Thyroid gland (tissue), 4 donors: ENCODE data around the gene NELFA.

Source experiments
- POLR2A ChIP-seq, 2 donors: fragments of 450-650 bp; IDR thresholded peaks; one replicate each; pipeline ENCODE4 v1.6.1; 2017; ENCODE audit warnings: antibody characterized with exemption in 2 of 2, mild to moderate bottlenecking in 2 of 2, moderate library complexity in 1 of 2
- TF ChIP-seq, protein P1 (sequence below), 6 experiments: fragments of 200-600 bp in 3 of 6; fragments of 450-650 bp in 3 of 6; sonication (generic) in 3 of 6; IDR thresholded peaks; one replicate each; pipeline ENCODE4 v1.5.1; 2016 to 2019; ENCODE audit warnings: antibody characterized with exemption in 6 of 6, mild to moderate bottlenecking in 2 of 6, inconsistent platforms in 1 of 6, moderate library complexity in 1 of 6

- TF ChIP-seq, protein P1, sequence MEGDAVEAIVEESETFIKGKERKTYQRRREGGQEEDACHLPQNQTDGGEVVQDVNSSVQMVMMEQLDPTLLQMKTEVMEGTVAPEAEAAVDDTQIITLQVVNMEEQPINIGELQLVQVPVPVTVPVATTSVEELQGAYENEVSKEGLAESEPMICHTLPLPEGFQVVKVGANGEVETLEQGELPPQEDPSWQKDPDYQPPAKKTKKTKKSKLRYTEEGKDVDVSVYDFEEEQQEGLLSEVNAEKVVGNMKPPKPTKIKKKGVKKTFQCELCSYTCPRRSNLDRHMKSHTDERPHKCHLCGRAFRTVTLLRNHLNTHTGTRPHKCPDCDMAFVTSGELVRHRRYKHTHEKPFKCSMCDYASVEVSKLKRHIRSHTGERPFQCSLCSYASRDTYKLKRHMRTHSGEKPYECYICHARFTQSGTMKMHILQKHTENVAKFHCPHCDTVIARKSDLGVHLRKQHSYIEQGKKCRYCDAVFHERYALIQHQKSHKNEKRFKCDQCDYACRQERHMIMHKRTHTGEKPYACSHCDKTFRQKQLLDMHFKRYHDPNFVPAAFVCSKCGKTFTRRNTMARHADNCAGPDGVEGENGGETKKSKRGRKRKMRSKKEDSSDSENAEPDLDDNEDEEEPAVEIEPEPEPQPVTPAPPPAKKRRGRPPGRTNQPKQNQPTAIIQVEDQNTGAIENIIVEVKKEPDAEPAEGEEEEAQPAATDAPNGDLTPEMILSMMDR (IDR thresholded peaks at IDR 0.05) = no peak
- TF ChIP-seq POLR2A (IDR thresholded peaks at IDR 0.05) = no peak
Measured at GRCh38 chr4:1990348-1990645, 18.5 kb downstream of the NELFA start.
